Measurements from ENCODE around the gene BRPF1. TPM values are rescaled to one million over a fixed set of nuclear protein-coding genes. Genes with fewer than 3 reads are reported as not detected.

BRPF1 gene
- total and polyA plus RNA-seq, 2 experiments from 2014 or later, result 8.0 to 24.7 TPM

- Histone ChIP-seq H3K36me3 (ENCODE audit: insufficient read depth) (no peaks in the 10 kb centered on the region), H3K4me3 (no peak overlapping the region), H3K27ac (ENCODE audit: low read depth) (no peak overlapping the region), H3K4me2 (no peak overlapping the region), H2AFZ (no peak overlapping the region), H4K20me1 (replicated peaks; ENCODE audit: insufficient read depth) (no peaks in the 10 kb centered on the region; the same call in 1 of the 2 replicates), H3F3A (replicated peaks; ENCODE audit: low read depth) (no peaks in the 10 kb centered on the region), H3K27me3 (ENCODE audit: insufficient read depth) (no peaks in the 10 kb centered on the region), H3K9me2 (ENCODE audit: insufficient read depth) (no peaks in the 10 kb centered on the region), H3K4me1 (ENCODE audit: insufficient read depth) (no peaks in the 10 kb centered on the region), H3K79me2 (replicated peaks; ENCODE audit: insufficient read depth) (no peaks in the 10 kb centered on the region)
- H3K4me3 Mint-ChIP-seq, result no peak overlapping the region
- H3K4me1 Mint-ChIP-seq, result no peaks in the 10 kb centered on the region
- ATAC-seq (no peak), DNase-seq (ENCODE audit: low spot score) (no peak)
- H3K9me3 Mint-ChIP-seq, result no peaks in the 10 kb centered on the region
- peaks cover 2% of the 10 kb centered on the region for H3K27me3 Mint-ChIP-seq (ENCODE audit: insufficient read depth, low read depth, poor library complexity)
- no peak overlapping the region for H3K27ac Mint-ChIP-seq
- peaks cover 7% of the 10 kb centered on the region; the same call in 2 of the 3 replicates for H3K36me3 Mint-ChIP-seq (ENCODE audit: low read depth)
- no peak for TF ChIP-seq ZNF114 (CRISPR knock-in tag; IDR thresholded peaks at IDR 0.05)
- TF ChIP-seq STAT1 (IDR thresholded peaks at IDR 0.05; ENCODE audit: unreplicated experiment), result no peak
- no peak for TF ChIP-seq POLR2AphosphoS5 (IDR thresholded peaks at IDR 0.05; ENCODE audit: low read depth)
- TF ChIP-seq ETS1 (IDR thresholded peaks at IDR 0.05), result no peak
- TF ChIP-seq ZNF462 (CRISPR knock-in tag; IDR thresholded peaks at IDR 0.05), result no peak
- no peak for TF ChIP-seq CREB1 (CRISPR knock-in tag; IDR thresholded peaks at IDR 0.05; ENCODE audit: low read depth)
- no peak for TF ChIP-seq EZH2 (IDR thresholded peaks at IDR 0.05; ENCODE audit: low read depth, unreplicated experiment)
- TF ChIP-seq EZH2phosphoT487 (IDR thresholded peaks at IDR 0.05; ENCODE audit: unreplicated experiment), result no peak
- no peak for TF ChIP-seq CTCF (conservative IDR thresholded peaks at IDR 0.05; ENCODE audit: low read depth in 2 of 2)
- TF ChIP-seq REST (IDR thresholded peaks at IDR 0.05; ENCODE audit: unreplicated experiment), result no peak
- TF ChIP-seq NANOG (IDR thresholded peaks at IDR 0.05; ENCODE audit: borderline replicate concordance), result no peak
- no peak for TF ChIP-seq JUNB (IDR thresholded peaks at IDR 0.05; ENCODE audit: unreplicated experiment)
- TF ChIP-seq ZNF331 (CRISPR knock-in tag; IDR thresholded peaks at IDR 0.05; ENCODE audit: low read depth), result no peak
Observed at GRCh38 chr3:9695746-9696145, 35.8 kb upstream of the BRPF1 start.
